Keratinocyte (primary cell): ENCODE data around the gene PER2.

Source experiments
- EZH2 ChIP-seq: IDR thresholded peaks from one replicate; pipeline ENCODE4 v1.6.1; 2012; ENCODE audit warnings: inconsistent platforms, mild to moderate bottlenecking, low read length, moderate library complexity
- TF ChIP-seq, protein P1 (sequence below), 3 experiments: IDR thresholded peaks in 1 of 3; conservative IDR thresholded peaks in 1 of 3; optimal IDR thresholded peaks in 1 of 3; 2 replicates in 2 of 3; 3 replicates in 1 of 3; pipeline versions ENCODE3 to v1.5.1; 2011; ENCODE audit warnings: low read length in 3 of 3, mild to moderate bottlenecking in 3 of 3, moderate library complexity in 2 of 3, control low read depth in 1 of 3, inconsistent platforms in 1 of 3; ENCODE audit not compliant: insufficient read depth in 2 of 3; ENCODE audit errors: extremely low read depth in 1 of 3

DNA sequence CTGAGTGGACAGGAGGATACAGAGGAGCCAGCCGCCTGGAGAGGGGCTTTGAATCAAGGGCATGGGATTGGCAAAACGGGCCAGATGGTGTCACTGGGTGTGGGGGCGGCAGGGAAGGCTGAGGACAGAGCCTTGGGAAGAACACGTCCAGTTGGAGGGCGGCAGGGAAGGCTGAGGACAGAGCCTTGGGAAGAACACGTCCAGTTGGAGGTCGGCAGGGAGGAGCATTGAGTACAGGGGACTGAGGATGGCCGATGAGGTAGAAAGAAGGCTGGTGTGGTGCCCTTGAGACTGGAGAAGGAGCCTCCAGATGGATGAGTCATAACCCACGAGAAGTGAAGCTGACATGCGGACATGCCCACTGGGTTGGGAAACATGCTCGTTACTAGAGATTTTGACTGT lies 53.1 kb downstream of the PER2 start:
- TF ChIP-seq, protein P1, sequence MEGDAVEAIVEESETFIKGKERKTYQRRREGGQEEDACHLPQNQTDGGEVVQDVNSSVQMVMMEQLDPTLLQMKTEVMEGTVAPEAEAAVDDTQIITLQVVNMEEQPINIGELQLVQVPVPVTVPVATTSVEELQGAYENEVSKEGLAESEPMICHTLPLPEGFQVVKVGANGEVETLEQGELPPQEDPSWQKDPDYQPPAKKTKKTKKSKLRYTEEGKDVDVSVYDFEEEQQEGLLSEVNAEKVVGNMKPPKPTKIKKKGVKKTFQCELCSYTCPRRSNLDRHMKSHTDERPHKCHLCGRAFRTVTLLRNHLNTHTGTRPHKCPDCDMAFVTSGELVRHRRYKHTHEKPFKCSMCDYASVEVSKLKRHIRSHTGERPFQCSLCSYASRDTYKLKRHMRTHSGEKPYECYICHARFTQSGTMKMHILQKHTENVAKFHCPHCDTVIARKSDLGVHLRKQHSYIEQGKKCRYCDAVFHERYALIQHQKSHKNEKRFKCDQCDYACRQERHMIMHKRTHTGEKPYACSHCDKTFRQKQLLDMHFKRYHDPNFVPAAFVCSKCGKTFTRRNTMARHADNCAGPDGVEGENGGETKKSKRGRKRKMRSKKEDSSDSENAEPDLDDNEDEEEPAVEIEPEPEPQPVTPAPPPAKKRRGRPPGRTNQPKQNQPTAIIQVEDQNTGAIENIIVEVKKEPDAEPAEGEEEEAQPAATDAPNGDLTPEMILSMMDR (optimal IDR thresholded peaks at IDR 0.05 in 1 of 3, IDR thresholded peaks at IDR 0.05 in 1 of 3, conservative IDR thresholded peaks at IDR 0.05 in 1 of 3; ENCODE audit: extremely low read depth in 1 of 3, insufficient read depth in 2 of 3, low read length in 3 of 3), result no peak
- no peak for TF ChIP-seq EZH2
